CD4-positive, alpha-beta T cell treated with Interleukin-4 for 1 hour (primary cell): ENCODE results near the gene SLC28A3.

Experiments
- DNase-seq, 2 donors: peaks; one replicate each; pipeline ENCODE4 v3.0.0-alpha.2; 2020 to 2022

Gene SLC28A3

DNA sequence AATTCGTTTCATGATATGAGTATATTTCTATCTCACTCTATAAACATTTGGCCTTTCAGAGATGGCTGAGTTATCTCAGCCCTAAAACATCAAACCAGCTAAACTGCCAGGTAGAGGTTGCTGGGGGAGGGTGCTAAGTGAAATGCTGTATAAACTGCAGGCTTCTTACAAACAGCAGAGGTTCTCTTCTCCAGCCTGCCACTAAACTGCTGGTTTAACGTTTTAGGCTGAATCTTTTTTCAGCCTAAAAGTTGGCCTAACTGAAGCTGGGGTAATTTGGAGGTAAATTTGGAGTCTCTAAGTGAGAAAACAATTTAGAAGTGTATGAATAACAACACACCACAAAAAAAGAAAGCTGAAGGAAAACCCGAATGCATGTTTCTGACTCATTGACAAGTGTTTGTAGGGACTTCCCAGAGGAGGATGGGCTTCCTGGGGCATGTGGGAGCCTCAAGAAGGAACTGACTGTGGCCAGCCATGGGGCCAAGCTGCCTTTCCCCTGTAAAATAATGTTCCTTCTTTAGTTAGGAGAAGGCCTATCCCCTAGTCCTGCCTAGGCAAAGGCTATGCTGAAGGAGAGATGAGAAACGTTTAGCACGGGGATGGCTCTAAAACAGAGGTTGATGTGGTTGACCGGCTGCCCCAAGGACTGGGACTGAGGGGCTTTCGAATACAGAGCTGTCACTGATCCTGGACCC is 44.3 kb downstream of the SLC28A3 start:
- DNase-seq = peak; percentile 44 to 53

- DNase-seq = no peak
Observed at GRCh38 chr9:84294241-84294950, 46.2 kb downstream of the SLC28A3 start.

DNA sequence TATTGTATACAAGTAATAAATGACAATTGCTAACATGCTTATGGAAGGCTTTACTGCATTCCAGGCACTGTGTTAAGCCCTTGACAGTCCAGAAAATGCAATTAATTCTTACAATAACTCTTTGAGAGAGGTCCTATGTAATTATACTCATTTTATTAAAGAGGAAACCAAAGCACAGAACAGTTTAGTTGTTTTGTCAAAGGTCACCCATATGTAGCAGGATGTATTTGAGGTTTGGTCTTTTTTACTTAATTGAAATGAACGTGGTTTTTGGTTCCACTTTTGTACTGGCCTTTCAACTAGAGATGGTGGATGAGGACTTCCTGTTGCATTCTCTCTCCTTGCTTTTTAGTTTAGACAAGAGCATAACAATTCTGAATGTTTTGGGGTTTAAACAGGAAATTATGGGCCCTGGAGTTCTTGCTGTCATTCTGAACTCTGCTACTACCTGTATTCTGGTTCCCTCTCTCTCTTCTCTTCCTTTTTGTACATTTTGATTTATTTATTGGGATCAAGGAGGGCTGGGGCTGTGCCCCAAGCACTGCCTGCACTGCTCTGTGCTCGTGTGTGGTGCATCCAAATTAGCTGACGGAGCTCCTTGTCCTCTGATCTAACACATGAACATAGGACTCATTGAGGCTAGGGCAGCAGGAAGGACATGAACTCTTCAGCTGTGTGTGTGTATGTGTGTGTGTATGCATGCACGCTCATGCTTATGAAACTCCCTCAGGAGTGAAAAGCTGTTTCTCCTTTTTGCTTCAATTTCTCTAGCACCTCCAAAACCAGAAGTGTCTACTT is 47.4 kb downstream of the SLC28A3 start:
- peak in 1 of 2 donors; percentile 8 for DNase-seq

- DNase-seq = no peak
Observed at GRCh38 chr9:84285381-84285780, 55.2 kb downstream of the SLC28A3 start.

GRCh38 chr9:84283946-84284345 is 56.6 kb downstream of the SLC28A3 start:
- DNase-seq = no peak

DNA sequence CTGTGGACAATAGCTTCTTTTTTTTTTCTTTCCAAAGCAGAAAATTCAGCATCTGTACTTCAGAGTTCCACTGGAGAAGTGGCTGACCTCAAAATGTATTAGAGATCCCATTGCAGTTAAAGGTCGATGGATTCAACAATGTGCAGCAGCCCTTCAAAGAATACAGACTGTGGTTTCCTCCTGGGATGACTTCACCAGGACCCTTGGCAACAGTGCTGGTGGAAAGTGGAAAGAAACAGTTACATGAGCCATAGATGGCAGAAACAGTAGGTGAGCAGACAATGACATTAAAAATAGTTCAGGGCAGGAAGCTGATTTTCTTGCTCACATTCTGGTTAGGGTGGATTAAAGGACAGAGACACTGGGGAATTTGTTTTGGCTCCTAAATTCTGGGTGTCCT is 62.4 kb downstream of the SLC28A3 start:
- DNase-seq = no peak

- no peak for DNase-seq
Observed at GRCh38 chr9:84277646-84278045, 62.9 kb downstream of the SLC28A3 start.

DNA sequence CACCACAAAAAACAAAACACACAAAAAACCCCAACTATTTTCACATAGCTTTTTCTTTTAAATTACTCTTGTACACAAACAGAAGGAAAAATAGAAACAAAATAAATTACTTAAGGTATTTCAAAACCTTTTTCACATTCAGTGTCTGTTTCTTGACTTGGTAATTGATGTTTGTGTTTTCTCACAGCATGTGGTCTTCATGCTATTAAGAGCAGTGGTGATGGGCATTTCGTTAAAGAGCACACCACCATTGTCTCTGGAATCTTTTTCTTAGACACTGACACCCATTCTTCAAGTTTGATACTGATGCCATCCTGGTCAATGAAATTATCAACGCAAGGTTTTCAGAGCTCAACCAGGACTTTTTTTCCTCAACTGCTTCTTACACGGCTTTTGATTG is 63.8 kb downstream of the SLC28A3 start:
- no peak for DNase-seq

- no peak for DNase-seq
Observed at GRCh38 chr9:84271921-84272556, 68.5 kb downstream of the SLC28A3 start.

GRCh38 chr9:84271531-84271900 is 69.0 kb downstream of the SLC28A3 start:
- DNase-seq = peak; percentile 9 to 75

- DNase-seq = no peak
Observed at GRCh38 chr9:84270847-84271530, 69.6 kb downstream of the SLC28A3 start.

GRCh38 chr9:84266087-84266561 is 74.4 kb downstream of the SLC28A3 start:
- no peak for DNase-seq

GRCh38 chr9:84264307-84265029 is 76.1 kb downstream of the SLC28A3 start:
- DNase-seq = no peak

DNA sequence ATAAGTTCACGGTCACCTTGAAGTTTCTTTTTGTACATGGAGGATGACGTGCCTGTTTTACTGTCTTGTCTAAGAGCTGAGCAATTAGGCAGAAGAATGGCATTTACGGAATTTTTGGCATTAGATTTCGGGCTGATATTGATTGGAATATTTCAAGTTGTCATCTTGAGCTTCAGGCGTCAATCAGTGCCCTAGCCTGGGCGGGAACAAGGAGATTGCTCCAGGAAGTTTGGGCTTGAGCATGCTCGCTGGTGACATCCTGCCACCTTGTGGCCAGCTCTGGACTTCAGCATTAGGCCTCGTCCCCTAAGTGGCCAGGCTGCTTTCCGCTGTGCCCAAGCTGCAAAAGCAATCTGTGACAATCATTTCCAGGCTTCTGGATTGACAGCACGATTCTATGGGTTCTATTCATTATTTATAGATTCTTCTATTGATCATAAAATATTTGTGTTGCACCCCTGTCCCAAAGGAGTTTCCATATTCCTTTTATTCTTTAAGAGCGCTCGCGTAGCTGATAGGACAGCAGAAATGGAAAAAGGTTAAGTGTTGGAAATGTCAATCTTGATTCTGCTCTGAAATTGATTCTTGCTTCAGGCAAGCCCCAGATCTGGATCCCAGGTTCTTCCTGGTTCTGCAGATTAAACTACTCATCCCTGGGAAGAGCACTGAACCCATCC is 79.3 kb downstream of the SLC28A3 start:
- DNase-seq = peak; percentile 39 to 52

GRCh38 chr9:84258371-84258770 is 82.2 kb downstream of the SLC28A3 start:
- no peak for DNase-seq

DNA sequence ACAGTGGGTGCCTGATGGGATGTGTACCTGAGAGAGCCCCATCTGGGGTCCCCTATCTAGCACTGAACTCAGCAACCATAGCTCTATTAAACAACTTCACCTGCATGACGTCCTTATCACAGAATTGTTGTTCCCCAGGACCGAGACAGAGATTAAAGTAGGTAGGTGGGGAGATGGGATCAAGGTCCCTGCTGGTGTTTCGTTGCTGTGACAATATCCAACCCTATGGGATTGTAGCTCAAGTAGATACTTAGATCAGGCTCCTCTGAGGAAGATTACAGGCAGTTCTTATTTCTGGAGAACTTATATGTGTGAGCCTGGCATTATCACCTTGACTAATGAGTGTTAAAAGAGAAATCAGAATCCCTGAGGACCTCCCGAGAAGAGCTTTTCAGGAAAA is 84.9 kb downstream of the SLC28A3 start:
- no peak for DNase-seq

- no peak for DNase-seq
Observed at GRCh38 chr9:84254972-84255371, 85.6 kb downstream of the SLC28A3 start.

DNA sequence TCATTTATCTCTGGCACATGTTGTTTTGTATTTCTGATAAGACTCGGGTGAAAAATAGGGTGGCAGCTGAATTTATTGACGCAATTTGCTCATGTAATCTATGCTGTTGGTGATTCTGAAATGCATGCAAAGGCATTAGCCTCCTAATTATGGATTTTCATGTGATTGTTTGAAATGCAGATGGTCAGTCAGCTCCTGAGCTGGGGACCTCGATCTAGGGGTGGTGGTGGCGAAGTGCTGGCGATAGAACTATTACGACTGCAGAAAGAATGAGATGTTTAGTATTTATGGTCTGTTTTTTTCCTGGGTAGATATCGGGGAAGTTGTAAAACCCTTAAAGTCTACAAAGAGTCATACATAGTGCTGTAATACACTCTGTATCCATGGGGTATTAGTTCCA is 88.6 kb downstream of the SLC28A3 start:
- DNase-seq = no peak

DNA sequence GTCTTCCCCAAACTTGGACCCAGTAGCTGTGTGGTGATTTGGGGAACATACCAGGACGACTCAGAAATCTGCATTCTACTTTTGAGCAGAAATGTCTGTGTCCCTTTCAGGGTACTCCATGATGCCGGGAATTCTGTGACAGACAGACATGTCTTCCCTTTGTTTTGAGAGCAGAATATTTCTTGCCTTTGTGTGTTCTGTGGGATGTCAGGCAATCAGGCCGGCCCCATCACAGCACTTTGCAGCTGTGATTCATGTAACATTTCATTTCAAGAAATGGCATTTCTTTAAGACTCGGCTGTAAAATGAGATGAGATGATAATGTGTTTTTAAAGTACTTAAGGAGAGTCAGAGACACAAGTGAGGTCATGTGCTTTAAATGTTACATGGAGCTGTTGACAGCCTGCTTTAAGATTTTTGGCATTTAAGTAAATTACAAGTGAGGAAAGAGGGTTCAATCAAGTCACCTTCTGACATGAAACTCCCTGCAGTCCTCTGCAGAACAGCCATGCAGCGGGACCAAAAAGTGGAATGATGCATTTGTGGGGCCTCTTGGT is 98.7 kb downstream of the SLC28A3 start:
- DNase-seq = no peak

- no peak for DNase-seq
Observed at GRCh38 chr9:84239343-84239742, 101.2 kb downstream of the SLC28A3 start.

DNA sequence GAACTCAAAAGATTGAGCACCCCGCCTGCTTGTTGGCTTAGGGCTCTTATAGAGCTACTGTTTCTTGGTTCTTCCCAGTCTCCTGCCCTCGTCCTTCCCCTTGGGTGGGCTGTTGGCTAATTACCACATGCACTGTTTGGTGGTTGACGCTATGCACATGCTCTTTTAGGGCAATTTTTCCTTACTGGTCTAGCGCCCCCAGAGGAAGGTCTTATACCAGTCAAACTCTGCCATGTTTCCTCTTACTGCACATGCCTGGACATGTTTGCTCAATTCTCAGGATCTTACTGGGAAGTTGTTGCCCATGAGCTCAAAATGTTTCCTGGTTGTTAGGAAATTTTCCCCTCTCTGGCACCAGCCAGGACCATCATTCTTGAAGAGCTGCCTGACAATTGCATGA is 101.9 kb downstream of the SLC28A3 start:
- no peak for DNase-seq
